HUDEP-2 (cell line): Measurements from ENCODE around the gene MORC1.
A peak's percentile ranks its signal among the peaks of the same experiment; 100 is the strongest.

ENCODE experiments used
- DNase-seq, 76 experiments: peaks; one replicate each; lab custom pipeline; 2025; ENCODE audit not compliant: unreplicated experiment in 76 of 76; lab: John Stamatoyannopoulos, UW

Gene MORC1

GRCh38 chr3:108951820-108952501 lies 166.0 kb downstream of the MORC1 start:
- DNase-seq: no peak

- DNase-seq: no peak
Measured at GRCh38 chr3:108947855-108948254, 170.1 kb downstream of the MORC1 start.

GRCh38 chr3:108946292-108947285 lies 171.3 kb downstream of the MORC1 start:
- DNase-seq: no peak

- DNase-seq: no peak
Measured at GRCh38 chr3:108940568-108941263, 177.2 kb downstream of the MORC1 start.

GRCh38 chr3:108940166-108940565 lies 177.8 kb downstream of the MORC1 start:
- DNase-seq: no peak

GRCh38 chr3:108936924-108937689 lies 180.8 kb downstream of the MORC1 start:
- no peak for DNase-seq

- DNase-seq: no peak
Measured at GRCh38 chr3:108931035-108931434, 186.9 kb downstream of the MORC1 start.

GRCh38 chr3:108918866-108919265 lies 199.1 kb downstream of the MORC1 start:
- no peak for DNase-seq

- DNase-seq: peak in 42 of 76 experiments; percentile 0 to 59 (median 14)
Measured at GRCh38 chr3:108914774-108915641, 202.9 kb downstream of the MORC1 start.

GRCh38 chr3:108909799-108910198 lies 208.1 kb downstream of the MORC1 start:
- no peak for DNase-seq
